NT2/D1 (cell line): ENCODE measurements around the gene PASK.

ENCODE experiments used
- DNase-seq: peaks from one replicate; pipeline ENCODE4 v3.0.0-alpha.2; 2011; ENCODE audit warnings: low read depth, low spot score
- H3K27me3 ChIP-seq: 2 replicates; pipeline ENCODE4 v1.6.0; 2011; ENCODE audit warnings: mild to moderate bottlenecking; ENCODE audit not compliant: insufficient read length, insufficient read depth
- H3K36me3 ChIP-seq: 2 replicates; pipeline ENCODE4 v1.6.1; 2011; ENCODE audit warnings: mild to moderate bottlenecking, low read length, mixed read lengths; ENCODE audit not compliant: insufficient read depth, insufficient read length
- H3K4me1 ChIP-seq: 2 replicates; pipeline ENCODE4 v1.5.1; 2011; ENCODE audit not compliant: insufficient read depth, insufficient read length
- H3K4me3 ChIP-seq: 2 replicates; pipeline ENCODE4 v1.5.1; 2011; ENCODE audit warnings: low read depth; ENCODE audit not compliant: insufficient read length
- H3K9ac ChIP-seq: 2 replicates; pipeline ENCODE4 v1.6.0; 2011; ENCODE audit warnings: low read depth; ENCODE audit not compliant: insufficient read length
- H3K9me3 ChIP-seq: 2 replicates; pipeline ENCODE4 v1.5.1; 2011; ENCODE audit warnings: mild to moderate bottlenecking, low read length; ENCODE audit not compliant: insufficient read depth
- SUZ12 ChIP-seq: IDR thresholded peaks from 2 replicates; pipeline ENCODE4 v1.6.1; 2011; ENCODE audit not compliant: insufficient read length, insufficient read depth; ENCODE audit errors: extremely low read depth
- YY1 ChIP-seq: IDR thresholded peaks from 2 replicates; pipeline ENCODE4 v1.6.1; 2011; ENCODE audit not compliant: insufficient read length, insufficient read depth
- ZNF274 ChIP-seq: IDR thresholded peaks from 2 replicates; pipeline ENCODE4 v1.6.1; 2011; ENCODE audit warnings: mild to moderate bottlenecking, low read depth, low read length

PASK gene

GRCh38 chr2:241160318-241160717 lies 11.0 kb upstream of the PASK start:
- H3K36me3 ChIP-seq: peaks cover 71% of the 10 kb centered on the region
- no peak overlapping the region for H3K9ac ChIP-seq
- no peaks in the 10 kb centered on the region for H3K9me3 ChIP-seq
- H3K4me1 ChIP-seq: no peaks in the 10 kb centered on the region
- H3K4me3 ChIP-seq: no peak overlapping the region
- TF ChIP-seq ZNF274 (no peak), YY1 (no peak), SUZ12 (no peak)
- H3K27me3 ChIP-seq: no peaks in the 10 kb centered on the region
- no peak for DNase-seq

- no peaks in the 10 kb centered on the region for H3K4me1 ChIP-seq
- peaks cover 77% of the 10 kb centered on the region for H3K36me3 ChIP-seq
Observed at GRCh38 chr2:241159116-241159515, 9.8 kb upstream of the PASK start.

GRCh38 chr2:241158546-241158900 lies 9.3 kb upstream of the PASK start:
- TF ChIP-seq SUZ12: no peak
- Histone ChIP-seq H3K4me3 (no peak overlapping the region), H3K9ac (no peak overlapping the region), H3K4me1 (peaks cover 1% of the 10 kb centered on the region), H3K36me3 (peaks cover 74% of the 10 kb centered on the region), H3K9me3 (no peaks in the 10 kb centered on the region), H3K27me3 (no peaks in the 10 kb centered on the region)
- DNase-seq: no peak

More at GRCh38 chr2:241159116-241159515, 9.8 kb upstream of the PASK start:
- TF ChIP-seq ZNF274: no peak
- TF ChIP-seq SUZ12: no peak
- no peak for TF ChIP-seq YY1
- Histone ChIP-seq H3K9ac (no peak overlapping the region), H3K4me3 (no peak overlapping the region), H3K9me3 (no peaks in the 10 kb centered on the region), H3K27me3 (no peaks in the 10 kb centered on the region)
- no peak for DNase-seq

- peaks cover 2% of the 10 kb centered on the region for H3K4me1 ChIP-seq
- no peaks in the 10 kb centered on the region for H3K9me3 ChIP-seq
- peaks cover 74% of the 10 kb centered on the region for H3K36me3 ChIP-seq
- no peak overlapping the region for H3K4me3 ChIP-seq
- no peak for TF ChIP-seq YY1
- H3K27me3 ChIP-seq: no peaks in the 10 kb centered on the region
- no peak overlapping the region for H3K9ac ChIP-seq
- DNase-seq: no peak
Observed at GRCh38 chr2:241157841-241158545, 8.7 kb upstream of the PASK start.

GRCh38 chr2:241156971-241157441 lies 7.7 kb upstream of the PASK start:
- H3K4me3 ChIP-seq: no peak overlapping the region
- no peaks in the 10 kb centered on the region for H3K9me3 ChIP-seq
- no peak for DNase-seq
- peaks cover 69% of the 10 kb centered on the region for H3K36me3 ChIP-seq
- H3K9ac ChIP-seq: no peak overlapping the region
- TF ChIP-seq YY1 (no peak), SUZ12 (no peak), ZNF274 (no peak)
- peaks cover 2% of the 10 kb centered on the region for H3K4me1 ChIP-seq
- no peaks in the 10 kb centered on the region for H3K27me3 ChIP-seq

GRCh38 chr2:241155936-241156335 lies 6.7 kb upstream of the PASK start:
- TF ChIP-seq ZNF274 (no peak), YY1 (no peak), SUZ12 (no peak)
- H3K9ac ChIP-seq: no peak overlapping the region
- no peak overlapping the region for H3K4me3 ChIP-seq
- H3K36me3 ChIP-seq: peaks cover 62% of the 10 kb centered on the region
- H3K4me1 ChIP-seq: peaks cover 11% of the 10 kb centered on the region
- no peaks in the 10 kb centered on the region for H3K9me3 ChIP-seq
- no peaks in the 10 kb centered on the region for H3K27me3 ChIP-seq
- no peak for DNase-seq

- Histone ChIP-seq H3K9me3 (no peaks in the 10 kb centered on the region), H3K27me3 (no peaks in the 10 kb centered on the region), H3K36me3 (peaks cover 53% of the 10 kb centered on the region), H3K4me1 (peaks cover 11% of the 10 kb centered on the region), H3K4me3 (no peak overlapping the region), H3K9ac (no peak overlapping the region)
- DNase-seq: no peak
- TF ChIP-seq ZNF274 (no peak), YY1 (no peak), SUZ12 (no peak)
Observed at GRCh38 chr2:241154915-241155314, 5.6 kb upstream of the PASK start.

- no peak for DNase-seq
- Histone ChIP-seq H3K4me3 (no peak overlapping the region), H3K27me3 (peaks cover 4% of the 10 kb centered on the region), H3K9ac (no peak overlapping the region), H3K9me3 (no peaks in the 10 kb centered on the region), H3K36me3 (peaks cover 41% of the 10 kb centered on the region), H3K4me1 (peaks cover 11% of the 10 kb centered on the region)
- no peak for TF ChIP-seq ZNF274
- TF ChIP-seq YY1: no peak
- TF ChIP-seq SUZ12: no peak
Observed at GRCh38 chr2:241153616-241154015, 4.3 kb upstream of the PASK start.
